HepG2 (cell line): Measurements from ENCODE around the gene NT5DC4. TPM values are rescaled to one million over a fixed set of nuclear protein-coding genes. Genes with fewer than 3 reads are reported as not detected.
A peak's percentile ranks its signal among the peaks of the same experiment; 100 is the strongest.

Experiments
- ATF6 ChIP-seq: sonication (generic); formaldehyde crosslinking; conservative IDR thresholded peaks from 2 replicates; pipeline ENCODE4 v1.4.0; 2020; ENCODE audit warnings: missing genetic modification reagents
- CSRNP2 ChIP-seq: sonication (generic); formaldehyde crosslinking; conservative IDR thresholded peaks from 2 replicates; pipeline ENCODE4 v1.8.0; 2022; ENCODE audit warnings: low read depth, missing genetic modification reagents
- HMGXB4 ChIP-seq, 2 experiments: sonication (generic) in 1 of 2; formaldehyde crosslinking in 1 of 2; IDR thresholded peaks; 2 replicates each; pipeline versions ENCODE4 v1.4.0 to v1.6.1; 2018 to 2020; ENCODE audit warnings: missing genetic modification reagents in 2 of 2, borderline replicate concordance in 1 of 2, low read depth in 1 of 2, mild to moderate bottlenecking in 1 of 2, missing biosample characterization in 1 of 2
- ZBTB25 ChIP-seq: IDR thresholded peaks from 2 replicates; pipeline ENCODE4 v1.6.1; 2018; ENCODE audit warnings: missing genetic modification reagents
- ZMYM4 ChIP-seq: sonication (generic); formaldehyde crosslinking; IDR thresholded peaks from 2 replicates; pipeline ENCODE4 v1.8.1; 2023; ENCODE audit warnings: mild to moderate bottlenecking, missing genetic modification reagents
- ZNF232 ChIP-seq: sonication (generic); formaldehyde crosslinking; IDR thresholded peaks from 2 replicates; pipeline ENCODE4 v1.4.0; 2020; ENCODE audit warnings: missing genetic modification reagents, borderline replicate concordance
- ZNF318 ChIP-seq: sonication (generic); formaldehyde crosslinking; IDR thresholded peaks from 2 replicates; pipeline ENCODE4 v1.4.0; 2020; ENCODE audit warnings: mild to moderate bottlenecking, missing genetic modification reagents
- ZXDC ChIP-seq: sonication (generic); formaldehyde crosslinking; IDR thresholded peaks from 2 replicates; pipeline ENCODE4 v1.5.0; 2020; ENCODE audit warnings: mild to moderate bottlenecking, missing genetic modification reagents
- polyA plus RNA-seq, 8 experiments: library from polyadenylated mRNA; depleted of rRNA in 3 of 8; stranded (reverse) in 7 of 8; unstranded in 1 of 8; fragments of >200 nt; fragmentation: Illumina TruSeq in 4 of 8; extraction: Trizol in 4 of 8; gene quantifications; 2 replicates each; pipeline versions ENCODE4 v1.2.1 to v1.2.3, GENCODE V29; 2011 to 2016; ENCODE audit warnings: low read depth in 4 of 8, missing spikeins in 1 of 8, mixed read lengths in 1 of 8; ENCODE audit not compliant: insufficient read depth in 1 of 8
- total RNA-seq, 5 experiments: library from RNA; depleted of rRNA; stranded (reverse); fragments of >200 nt; fragmentation: Illumina TruSeq; extraction: Trizol; gene quantifications; 2 replicates each; pipeline ENCODE4 v1.2.3, GENCODE V29; 2016; ENCODE audit warnings: low read depth in 1 of 5

NT5DC4 gene
- total and polyA plus RNA-seq, 2 of the 13 experiments (the other 11 are each of a cell fraction or from before 2014, with no cell fraction given), result 0.04 to 4.2 TPM

- peak; percentile 88 to 98 for TF ChIP-seq HMGXB4 (CRISPR knock-in tag; IDR thresholded peaks at IDR 0.05; ENCODE audit: borderline replicate concordance in 1 of 2, low read depth in 1 of 2)
- TF ChIP-seq ZXDC (CRISPR knock-in tag), result no peak; the same call in 1 of the 2 replicates
- 0 out of 2 replicates have a peak, but pooled peaks have one; percentile 26 for TF ChIP-seq CSRNP2 (CRISPR knock-in tag)
- TF ChIP-seq ZMYM4 (CRISPR knock-in tag), result peak; percentile 70; the same call in 1 of the 2 replicates
- no peak; the same call in 1 of the 2 replicates for TF ChIP-seq ZNF232 (CRISPR knock-in tag)
- TF ChIP-seq ZNF318 (CRISPR knock-in tag), result peak; percentile 86; the same call in 1 of the 2 replicates
- no peak; the same call in 1 of the 2 replicates for TF ChIP-seq ATF6 (CRISPR knock-in tag)
- TF ChIP-seq ZBTB25 (CRISPR knock-in tag), result peak; percentile 89
Measured at GRCh38 chr2:112726487-112727190, 5.8 kb downstream of the NT5DC4 start (continued).
